ENCODE results near the gene DNAH11. TPM values are rescaled to one million over a fixed set of nuclear protein-coding genes. Genes with fewer than 3 reads are reported as not detected.

Gene DNAH11
- total RNA-seq, 1 experiment from 2014 or later: 2.0 TPM

GRCh38 chr7:21562385-21562784 lies 19.5 kb downstream of the DNAH11 start:
- Mint-ChIP-seq H3K4me1 (ENCODE audit: low read depth, unreplicated experiment) (no peaks in the 10 kb centered on the region), H3K36me3 (ENCODE audit: insufficient read depth, unreplicated experiment) (no peaks in the 10 kb centered on the region), H3K4me3 (ENCODE audit: unreplicated experiment) (no peak overlapping the region), H3K27ac (ENCODE audit: unreplicated experiment) (no peak overlapping the region), H3K9me3 (ENCODE audit: unreplicated experiment) (no peaks in the 10 kb centered on the region), H3K27me3 (ENCODE audit: insufficient read depth, unreplicated experiment) (no peaks in the 10 kb centered on the region)
- POLR2A ChIA-PET: no interaction called here
- CTCF ChIA-PET: no interaction called here
- DNase-seq: no peak
- intact Hi-C loops (cut with micrococcal nuclease; ENCODE audit: unreplicated experiment): no loop called here
- H3K36me3 ChIP-seq (ENCODE audit: control insufficient read depth, insufficient read depth, low read length): no peaks in the 10 kb centered on the region
- no peaks in the 10 kb centered on the region for H3K9me3 ChIP-seq
- H3K4me3 ChIP-seq (ENCODE audit: low read depth, low read length): no peak overlapping the region
- H3K4me1 ChIP-seq: no peaks in the 10 kb centered on the region
- BruUV-seq (replicated peaks): no TSS peak
- TF ChIP-seq CTCF (IDR thresholded peaks at IDR 0.05; ENCODE audit: insufficient read depth in 1 of 2, low read depth in 1 of 2, low read length in 1 of 2, severe bottlenecking in 1 of 2, unreplicated experiment in 1 of 2): no peak
- no peaks in the 10 kb centered on the region for H3K27me3 ChIP-seq (replicated peaks; ENCODE audit: control insufficient read depth, insufficient read depth, low read length)

GRCh38 chr7:21565614-21566013 lies 22.8 kb downstream of the DNAH11 start:
- CTCF ChIA-PET: no interaction called here
- POLR2A ChIA-PET: no interaction called here
- no peaks in the 10 kb centered on the region for H3K9me3 Mint-ChIP-seq (ENCODE audit: unreplicated experiment)
- BruUV-seq (replicated peaks): no TSS peak
- no peaks in the 10 kb centered on the region for H3K4me1 ChIP-seq
- H3K36me3 ChIP-seq (ENCODE audit: control insufficient read depth, insufficient read depth, low read length): no peaks in the 10 kb centered on the region
- H3K4me1 Mint-ChIP-seq (ENCODE audit: low read depth, unreplicated experiment): no peaks in the 10 kb centered on the region
- no peaks in the 10 kb centered on the region for H3K27me3 Mint-ChIP-seq (ENCODE audit: insufficient read depth, unreplicated experiment)
- intact Hi-C loops (cut with micrococcal nuclease; ENCODE audit: unreplicated experiment): no loop called here
- H3K27ac Mint-ChIP-seq (ENCODE audit: unreplicated experiment): no peak overlapping the region
- no peak for TF ChIP-seq CTCF (IDR thresholded peaks at IDR 0.05; ENCODE audit: insufficient read depth in 1 of 2, low read depth in 1 of 2, low read length in 1 of 2, severe bottlenecking in 1 of 2, unreplicated experiment in 1 of 2)
- H3K9me3 ChIP-seq: no peaks in the 10 kb centered on the region
- no peak overlapping the region for H3K4me3 ChIP-seq (ENCODE audit: low read depth, low read length)
- H3K27me3 ChIP-seq (replicated peaks; ENCODE audit: control insufficient read depth, insufficient read depth, low read length): no peaks in the 10 kb centered on the region
- DNase-seq: no peak
- no peak overlapping the region for H3K4me3 Mint-ChIP-seq (ENCODE audit: unreplicated experiment)
- no peaks in the 10 kb centered on the region for H3K36me3 Mint-ChIP-seq (ENCODE audit: insufficient read depth, unreplicated experiment)

GRCh38 chr7:21566094-21566493 lies 23.3 kb downstream of the DNAH11 start:
- no peak overlapping the region for H3K4me3 Mint-ChIP-seq (ENCODE audit: unreplicated experiment)
- CTCF ChIA-PET: interaction anchor here (0.6 to 1.6 kb wide), 2 partner anchors 187 to 201 kb away, joined by 3 to 4 read pairs; no protein-coding TSS in a partner anchor

More at GRCh38 chr7:21566094-21566493, 23.3 kb downstream of the DNAH11 start:
- DNase-seq: no peak
- no peaks in the 10 kb centered on the region for H3K36me3 Mint-ChIP-seq (ENCODE audit: insufficient read depth, unreplicated experiment)
- H3K27me3 Mint-ChIP-seq (ENCODE audit: insufficient read depth, unreplicated experiment): no peaks in the 10 kb centered on the region
- no peak for TF ChIP-seq CTCF (IDR thresholded peaks at IDR 0.05; ENCODE audit: insufficient read depth in 1 of 2, low read depth in 1 of 2, low read length in 1 of 2, severe bottlenecking in 1 of 2, unreplicated experiment in 1 of 2)
- intact Hi-C loops (cut with micrococcal nuclease; ENCODE audit: unreplicated experiment): no loop called here
- POLR2A ChIA-PET: no interaction called here
- H3K36me3 ChIP-seq (ENCODE audit: control insufficient read depth, insufficient read depth, low read length): no peaks in the 10 kb centered on the region
- no peaks in the 10 kb centered on the region for H3K9me3 Mint-ChIP-seq (ENCODE audit: unreplicated experiment)
- no peaks in the 10 kb centered on the region for H3K4me1 ChIP-seq
- no peak overlapping the region for H3K4me3 ChIP-seq (ENCODE audit: low read depth, low read length)
- no peaks in the 10 kb centered on the region for H3K27me3 ChIP-seq (replicated peaks; ENCODE audit: control insufficient read depth, insufficient read depth, low read length)
- no peak overlapping the region for H3K27ac Mint-ChIP-seq (ENCODE audit: unreplicated experiment)
- H3K9me3 ChIP-seq: no peaks in the 10 kb centered on the region
- BruUV-seq (replicated peaks): no TSS peak
- H3K4me1 Mint-ChIP-seq (ENCODE audit: low read depth, unreplicated experiment): no peaks in the 10 kb centered on the region

All from Caco-2 (cell line).